Measurements from ENCODE around the gene ACTL7B.
"Not testable (repeated sequence)": the region's sequence is repeated elsewhere in the genome, so short reads cannot be mapped to it uniquely, and the experiment has no call there.

ACTL7B gene

GRCh38 chr9:108844856-108845255, 10.9 kb downstream of the ACTL7B start:
- no peak overlapping the region for H3K4me3 ChIP-seq (ENCODE audit: low read length)
- H2AFZ ChIP-seq (ENCODE audit: low read depth, low read length), result no peak overlapping the region
- no peak overlapping the region for H3K4me2 ChIP-seq (ENCODE audit: low read length)
- H4K20me1 ChIP-seq (ENCODE audit: insufficient read depth, low read length), result no peaks in the 10 kb centered on the region
- TF ChIP-seq, protein P1, sequence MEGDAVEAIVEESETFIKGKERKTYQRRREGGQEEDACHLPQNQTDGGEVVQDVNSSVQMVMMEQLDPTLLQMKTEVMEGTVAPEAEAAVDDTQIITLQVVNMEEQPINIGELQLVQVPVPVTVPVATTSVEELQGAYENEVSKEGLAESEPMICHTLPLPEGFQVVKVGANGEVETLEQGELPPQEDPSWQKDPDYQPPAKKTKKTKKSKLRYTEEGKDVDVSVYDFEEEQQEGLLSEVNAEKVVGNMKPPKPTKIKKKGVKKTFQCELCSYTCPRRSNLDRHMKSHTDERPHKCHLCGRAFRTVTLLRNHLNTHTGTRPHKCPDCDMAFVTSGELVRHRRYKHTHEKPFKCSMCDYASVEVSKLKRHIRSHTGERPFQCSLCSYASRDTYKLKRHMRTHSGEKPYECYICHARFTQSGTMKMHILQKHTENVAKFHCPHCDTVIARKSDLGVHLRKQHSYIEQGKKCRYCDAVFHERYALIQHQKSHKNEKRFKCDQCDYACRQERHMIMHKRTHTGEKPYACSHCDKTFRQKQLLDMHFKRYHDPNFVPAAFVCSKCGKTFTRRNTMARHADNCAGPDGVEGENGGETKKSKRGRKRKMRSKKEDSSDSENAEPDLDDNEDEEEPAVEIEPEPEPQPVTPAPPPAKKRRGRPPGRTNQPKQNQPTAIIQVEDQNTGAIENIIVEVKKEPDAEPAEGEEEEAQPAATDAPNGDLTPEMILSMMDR (IDR thresholded peaks at IDR 0.05; ENCODE audit: low read depth, low read length), result no peak
- no peak for TF ChIP-seq EZH2phosphoT487 (IDR thresholded peaks at IDR 0.05; ENCODE audit: low read depth)
- no peak overlapping the region for H3K9ac ChIP-seq (ENCODE audit: low read length)
- H3K4me1 ChIP-seq (ENCODE audit: low read length), result no peaks in the 10 kb centered on the region
- H3K27ac ChIP-seq (ENCODE audit: low read length), result no peak overlapping the region
- H3K27me3 ChIP-seq (ENCODE audit: low read depth, low read length), result peaks cover 21% of the 10 kb centered on the region
- no peaks in the 10 kb centered on the region for H3K9me3 ChIP-seq (ENCODE audit: insufficient read depth, low read length)
- H3K79me2 ChIP-seq (ENCODE audit: low read length), result no peaks in the 10 kb centered on the region
- H3K36me3 ChIP-seq (replicated peaks; ENCODE audit: low read depth, low read length), result no peaks in the 10 kb centered on the region

GRCh38 chr9:108844391-108844790, 11.4 kb downstream of the ACTL7B start:
- TF ChIP-seq EZH2phosphoT487 (IDR thresholded peaks at IDR 0.05; ENCODE audit: low read depth), result no peak
- TF ChIP-seq, protein P1 (IDR thresholded peaks at IDR 0.05; ENCODE audit: low read depth, low read length), result no peak
- H3K36me3 ChIP-seq (replicated peaks; ENCODE audit: low read depth, low read length), result no peaks in the 10 kb centered on the region
- no peak overlapping the region for H3K4me2 ChIP-seq (ENCODE audit: low read length)
- H3K4me1 ChIP-seq (ENCODE audit: low read length), result no peaks in the 10 kb centered on the region
- H3K4me3 ChIP-seq (ENCODE audit: low read length), result no peak overlapping the region
- no peaks in the 10 kb centered on the region for H3K79me2 ChIP-seq (ENCODE audit: low read length)
- H2AFZ ChIP-seq (ENCODE audit: low read depth, low read length), result no peak overlapping the region
- no peak overlapping the region for H3K9ac ChIP-seq (ENCODE audit: low read length)
- peaks cover 21% of the 10 kb centered on the region for H3K27me3 ChIP-seq (ENCODE audit: low read depth, low read length)
- no peaks in the 10 kb centered on the region for H4K20me1 ChIP-seq (ENCODE audit: insufficient read depth, low read length)
- H3K9me3 ChIP-seq (ENCODE audit: insufficient read depth, low read length), result no peaks in the 10 kb centered on the region
- no peak overlapping the region for H3K27ac ChIP-seq (ENCODE audit: low read length)

DNA sequence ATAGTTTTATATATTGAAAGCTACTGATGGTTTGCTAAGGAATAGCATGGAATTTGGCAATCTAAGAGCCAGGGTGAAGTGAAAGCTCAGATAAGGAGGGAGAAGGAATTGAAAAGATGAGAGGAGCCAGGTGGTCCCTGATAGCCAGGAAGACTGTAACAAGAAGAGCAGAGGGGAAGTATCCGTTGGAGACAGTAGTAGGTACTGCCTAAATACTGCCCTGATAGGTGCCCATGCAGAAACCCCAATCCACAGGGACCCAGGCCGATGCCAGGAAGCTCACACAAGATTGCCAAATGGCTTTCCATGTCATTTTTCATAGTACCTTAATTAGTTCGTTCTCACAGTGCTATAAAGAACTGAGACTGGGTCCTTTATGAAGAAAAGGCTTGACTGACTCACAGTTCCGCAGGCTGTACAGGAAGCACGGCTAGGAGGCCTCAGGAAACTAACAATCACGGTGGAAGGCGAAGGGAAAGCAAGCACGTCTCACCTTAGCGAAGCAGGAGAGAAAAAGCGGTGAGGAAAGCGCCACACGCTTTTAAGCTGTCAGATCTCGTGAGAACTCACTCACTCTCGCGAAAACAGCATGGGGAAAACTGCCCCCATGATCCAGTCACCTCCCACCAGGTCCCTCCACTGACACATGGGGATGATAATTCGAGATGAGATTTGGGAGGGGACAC, 13.0 kb downstream of the ACTL7B start:
- TF ChIP-seq, protein P1 (IDR thresholded peaks at IDR 0.05; ENCODE audit: low read depth, low read length), result no peak
- TF ChIP-seq EZH2phosphoT487 (IDR thresholded peaks at IDR 0.05; ENCODE audit: low read depth), result no peak
- Histone ChIP-seq H3K9ac (ENCODE audit: low read length) (no peak overlapping the region), H3K4me2 (ENCODE audit: low read length) (no peak overlapping the region), H3K27ac (ENCODE audit: low read length) (no peak overlapping the region), H3K4me1 (ENCODE audit: low read length) (no peaks in the 10 kb centered on the region), H4K20me1 (ENCODE audit: insufficient read depth, low read length) (no peaks in the 10 kb centered on the region), H3K36me3 (replicated peaks; ENCODE audit: low read depth, low read length) (no peaks in the 10 kb centered on the region), H3K79me2 (ENCODE audit: low read length) (no peaks in the 10 kb centered on the region), H2AFZ (ENCODE audit: low read depth, low read length) (no peak overlapping the region), H3K9me3 (ENCODE audit: insufficient read depth, low read length) (no peaks in the 10 kb centered on the region), H3K27me3 (ENCODE audit: low read depth, low read length) (peaks cover 21% of the 10 kb centered on the region), H3K4me3 (ENCODE audit: low read length) (no peak overlapping the region)

GRCh38 chr9:108839561-108839960, 16.2 kb downstream of the ACTL7B start:
- not testable (repeated sequence) for H3K9me3 ChIP-seq (ENCODE audit: insufficient read depth, low read length); H3K4me1 ChIP-seq (ENCODE audit: low read length); H3K9ac ChIP-seq (ENCODE audit: low read length); H3K36me3 ChIP-seq (replicated peaks; ENCODE audit: low read depth, low read length); H3K79me2 ChIP-seq (ENCODE audit: low read length); H3K27ac ChIP-seq (ENCODE audit: low read length); H3K27me3 ChIP-seq (ENCODE audit: low read depth, low read length); H3K4me3 ChIP-seq (ENCODE audit: low read length); H3K4me2 ChIP-seq (ENCODE audit: low read length); H4K20me1 ChIP-seq (ENCODE audit: insufficient read depth, low read length); H2AFZ ChIP-seq (ENCODE audit: low read depth, low read length)

Measured in OCI-LY3 (cell line).